Liver (tissue), 3 donors: ENCODE measurements around the gene ADH1C.

ENCODE experiments used
- CTCF ChIP-seq: fragments of 150-350 bp; IDR thresholded peaks from 2 replicates; pipeline ENCODE4 v1.5.1; 2017; ENCODE audit warnings: improper control_type of control experiment, low read depth, low read length; ENCODE audit not compliant: missing input control
- FOXA1 ChIP-seq: IDR thresholded peaks from 2 replicates; pipeline ENCODE4 v1.6.1; 2016; ENCODE audit warnings: antibody characterized with exemption
- JUND ChIP-seq, 2 donors: IDR thresholded peaks; 2 replicates each; pipeline ENCODE4 v1.6.1; 2016; ENCODE audit warnings: antibody characterized with exemption in 2 of 2
- RAD21 ChIP-seq, 2 donors: IDR thresholded peaks; 2 replicates each; pipeline ENCODE4 v1.6.1; 2016; ENCODE audit warnings: antibody characterized with exemption in 2 of 2, mild to moderate bottlenecking in 2 of 2
- RXRA ChIP-seq, 2 donors: IDR thresholded peaks; 2 replicates each; pipeline ENCODE4 v1.6.1; 2017 to 2018; ENCODE audit warnings: antibody characterized with exemption in 2 of 2, mild to moderate bottlenecking in 1 of 2
- SP1 ChIP-seq: IDR thresholded peaks from 2 replicates; pipeline ENCODE4 v1.6.1; 2018; ENCODE audit warnings: antibody characterized with exemption, mild to moderate bottlenecking
- TAF1 ChIP-seq: conservative IDR thresholded peaks from 2 replicates; pipeline ENCODE4 v1.6.1; 2016; ENCODE audit warnings: antibody characterized with exemption, mild to moderate bottlenecking
- ZBTB33 ChIP-seq: IDR thresholded peaks from 2 replicates; pipeline ENCODE4 v1.6.1; 2016; ENCODE audit warnings: antibody characterized with exemption
- TF ChIP-seq, protein P1 (sequence below): IDR thresholded peaks from 2 replicates; pipeline ENCODE4 v1.6.1; 2016; ENCODE audit warnings: antibody characterized with exemption, mild to moderate bottlenecking
- TF ChIP-seq, protein P2 (sequence below): IDR thresholded peaks from 2 replicates; pipeline ENCODE4 v1.6.1; 2016; ENCODE audit warnings: antibody characterized with exemption
- donor health status: healthy.
- donor health status: healthy.

DNA sequence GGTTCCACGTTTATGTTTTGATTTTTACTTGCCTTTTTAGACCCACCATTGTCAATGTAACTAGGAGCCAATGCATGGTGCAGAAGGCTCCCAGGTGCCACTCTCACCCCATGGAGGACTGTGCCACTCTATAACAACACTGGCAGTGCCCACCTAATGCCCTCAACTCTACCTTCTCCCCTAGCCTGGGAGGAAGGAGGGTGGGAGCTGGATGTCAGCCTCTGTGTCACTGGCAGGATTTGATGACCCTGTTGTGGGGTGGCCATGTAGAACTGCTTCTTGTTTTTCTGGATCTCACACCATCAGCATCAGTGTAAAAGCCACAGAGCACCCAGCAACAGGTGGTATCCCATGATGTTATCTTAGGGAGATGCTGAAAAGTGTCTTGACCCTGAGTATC lies 17.7 kb downstream of the ADH1C start:
- TF ChIP-seq JUND (IDR thresholded peaks at IDR 0.05) (no peak), CTCF (no peak), RAD21 (IDR thresholded peaks at IDR 0.05) (no peak), TAF1 (no peak), RXRA (IDR thresholded peaks at IDR 0.05) (no peak), ZBTB33 (no peak), FOXA1 (no peak), SP1 (no peak)
- TF ChIP-seq, protein P1, sequence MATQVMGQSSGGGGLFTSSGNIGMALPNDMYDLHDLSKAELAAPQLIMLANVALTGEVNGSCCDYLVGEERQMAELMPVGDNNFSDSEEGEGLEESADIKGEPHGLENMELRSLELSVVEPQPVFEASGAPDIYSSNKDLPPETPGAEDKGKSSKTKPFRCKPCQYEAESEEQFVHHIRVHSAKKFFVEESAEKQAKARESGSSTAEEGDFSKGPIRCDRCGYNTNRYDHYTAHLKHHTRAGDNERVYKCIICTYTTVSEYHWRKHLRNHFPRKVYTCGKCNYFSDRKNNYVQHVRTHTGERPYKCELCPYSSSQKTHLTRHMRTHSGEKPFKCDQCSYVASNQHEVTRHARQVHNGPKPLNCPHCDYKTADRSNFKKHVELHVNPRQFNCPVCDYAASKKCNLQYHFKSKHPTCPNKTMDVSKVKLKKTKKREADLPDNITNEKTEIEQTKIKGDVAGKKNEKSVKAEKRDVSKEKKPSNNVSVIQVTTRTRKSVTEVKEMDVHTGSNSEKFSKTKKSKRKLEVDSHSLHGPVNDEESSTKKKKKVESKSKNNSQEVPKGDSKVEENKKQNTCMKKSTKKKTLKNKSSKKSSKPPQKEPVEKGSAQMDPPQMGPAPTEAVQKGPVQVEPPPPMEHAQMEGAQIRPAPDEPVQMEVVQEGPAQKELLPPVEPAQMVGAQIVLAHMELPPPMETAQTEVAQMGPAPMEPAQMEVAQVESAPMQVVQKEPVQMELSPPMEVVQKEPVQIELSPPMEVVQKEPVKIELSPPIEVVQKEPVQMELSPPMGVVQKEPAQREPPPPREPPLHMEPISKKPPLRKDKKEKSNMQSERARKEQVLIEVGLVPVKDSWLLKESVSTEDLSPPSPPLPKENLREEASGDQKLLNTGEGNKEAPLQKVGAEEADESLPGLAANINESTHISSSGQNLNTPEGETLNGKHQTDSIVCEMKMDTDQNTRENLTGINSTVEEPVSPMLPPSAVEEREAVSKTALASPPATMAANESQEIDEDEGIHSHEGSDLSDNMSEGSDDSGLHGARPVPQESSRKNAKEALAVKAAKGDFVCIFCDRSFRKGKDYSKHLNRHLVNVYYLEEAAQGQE = no peak
- TF ChIP-seq, protein P2, sequence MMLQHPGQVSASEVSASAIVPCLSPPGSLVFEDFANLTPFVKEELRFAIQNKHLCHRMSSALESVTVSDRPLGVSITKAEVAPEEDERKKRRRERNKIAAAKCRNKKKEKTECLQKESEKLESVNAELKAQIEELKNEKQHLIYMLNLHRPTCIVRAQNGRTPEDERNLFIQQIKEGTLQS = no peak
